NCI-H1048 (cell line): ENCODE results near the gene NPIPB13.
"Not testable (repeated sequence)": the region's sequence is repeated elsewhere in the genome, so short reads cannot be mapped to it uniquely, and the experiment has no call there.

ENCODE experiments used
- DNase-seq: peaks from one replicate; lab custom pipeline; 2025; lab: John Stamatoyannopoulos, UW

Gene NPIPB13

DNA sequence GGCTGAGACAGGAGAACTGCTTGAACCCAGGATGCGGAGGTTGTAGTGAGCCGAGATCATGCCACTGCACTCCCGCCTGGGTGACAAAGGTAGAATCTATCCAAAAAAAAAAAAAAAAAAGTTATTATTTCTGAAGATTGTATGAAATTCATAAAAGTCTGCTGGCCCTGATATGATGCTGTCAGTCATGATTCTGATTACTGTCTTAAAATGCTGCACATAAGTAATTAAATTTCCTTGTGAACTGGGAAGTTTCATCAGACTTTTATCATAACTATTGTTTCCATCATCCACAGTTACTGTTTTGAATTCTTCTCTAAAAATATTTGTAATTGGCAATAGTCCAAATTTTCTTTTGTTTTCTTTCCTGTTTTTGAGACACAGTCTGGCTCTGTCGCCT lies at the start of gene NPIPB13:
TSS of gene NPIPB13 (minus strand) at position 101 of the 400 bp plus-strand sequence. CDS start 2,906 bp downstream, outside the sequence.
- not testable (repeated sequence) for DNase-seq

GRCh38 chr16:30282357-30282756 lies 34.1 kb upstream of the NPIPB13 start:
- DNase-seq: not testable (repeated sequence)

- DNase-seq: not testable (repeated sequence)
Measured at GRCh38 chr16:30278523-30278922, 30.2 kb upstream of the NPIPB13 start.

- not testable (repeated sequence) for DNase-seq
Measured at GRCh38 chr16:30217082-30217481, 31.2 kb downstream of the NPIPB13 start.

GRCh38 chr16:30211414-30211813 lies 36.9 kb downstream of the NPIPB13 start:
- DNase-seq: not testable (repeated sequence)

DNA sequence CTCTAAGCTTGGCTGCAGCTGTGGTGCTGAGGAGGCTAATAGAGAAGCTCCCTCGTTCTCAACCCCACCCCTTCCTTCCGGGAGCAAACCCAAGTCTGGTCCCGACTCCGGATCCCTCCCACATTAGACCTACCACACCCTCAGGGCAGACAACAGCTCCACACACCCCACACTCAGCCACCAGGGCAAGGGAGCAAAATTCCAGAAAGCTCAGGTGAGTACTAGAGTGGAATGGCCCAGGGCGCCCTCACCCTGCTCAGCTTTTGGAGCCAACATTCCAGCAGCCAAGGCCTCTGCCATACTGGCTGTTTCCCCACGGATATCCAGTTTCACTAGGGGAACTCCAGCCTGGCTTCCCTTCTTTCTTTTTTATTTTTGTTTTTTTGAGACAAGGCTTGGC lies 39.2 kb downstream of the NPIPB13 start:
- not testable (repeated sequence) for DNase-seq

GRCh38 chr16:30207063-30207704 lies 41.1 kb downstream of the NPIPB13 start:
- not testable (repeated sequence) for DNase-seq

DNA sequence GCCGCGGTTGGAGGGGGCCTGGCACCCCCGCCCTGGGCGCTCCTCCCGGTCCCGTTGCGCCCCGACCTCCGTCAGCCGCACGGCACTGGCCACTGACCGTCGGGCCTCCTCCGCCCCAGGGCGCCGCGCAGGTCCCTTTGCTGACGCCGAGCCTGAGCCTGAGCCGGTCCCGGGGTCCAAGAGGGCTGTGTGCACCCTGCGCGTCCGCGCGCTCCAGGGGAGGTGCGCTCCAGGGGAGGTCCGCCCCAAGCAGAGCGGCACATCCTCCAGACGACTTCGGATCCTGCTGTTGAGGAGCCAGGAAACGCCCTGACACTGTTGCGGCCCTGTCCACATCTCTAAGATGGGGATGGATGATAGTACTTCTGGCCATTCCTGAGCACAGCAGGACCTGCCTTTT lies 42.0 kb downstream of the NPIPB13 start:
- DNase-seq: not testable (repeated sequence)

GRCh38 chr16:30205541-30206236 lies 42.6 kb downstream of the NPIPB13 start:
- DNase-seq: not testable (repeated sequence)

DNA sequence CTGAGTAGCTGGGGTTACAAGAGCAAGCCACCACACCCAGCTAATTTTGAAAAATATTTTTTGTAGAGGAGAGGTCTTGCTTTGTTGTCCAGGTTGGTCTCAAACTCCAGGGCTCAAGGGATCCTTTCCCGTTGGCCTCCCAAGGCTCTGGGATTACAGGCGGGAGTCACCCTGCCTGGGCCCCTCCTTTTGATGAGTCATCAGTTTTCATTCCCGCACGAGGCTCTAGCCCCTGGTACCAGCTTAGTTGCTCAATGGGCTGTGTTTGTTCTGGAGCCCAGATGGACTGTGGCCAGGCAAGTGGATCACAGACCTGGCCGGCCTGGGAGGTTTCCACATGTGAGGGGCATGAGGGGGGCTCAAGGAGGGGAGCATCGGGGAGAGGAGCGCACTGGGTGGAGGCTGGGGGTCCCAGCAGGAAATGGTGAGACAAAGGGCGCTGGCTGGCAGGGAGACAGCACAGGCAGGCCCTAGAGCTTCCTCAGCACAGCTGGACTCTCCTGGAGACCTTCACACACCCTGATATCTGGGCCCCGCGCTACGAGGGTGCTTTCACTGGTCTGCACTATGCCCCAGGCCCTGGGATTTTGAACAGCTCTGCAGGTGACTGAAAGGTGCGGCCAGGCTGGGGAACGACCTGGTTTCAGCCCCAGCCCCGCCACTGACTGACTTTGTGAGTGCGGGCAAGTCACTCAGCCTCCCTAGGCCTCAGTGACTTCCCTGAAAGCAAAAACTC lies 48.5 kb downstream of the NPIPB13 start:
- not testable (repeated sequence) for DNase-seq

DNA sequence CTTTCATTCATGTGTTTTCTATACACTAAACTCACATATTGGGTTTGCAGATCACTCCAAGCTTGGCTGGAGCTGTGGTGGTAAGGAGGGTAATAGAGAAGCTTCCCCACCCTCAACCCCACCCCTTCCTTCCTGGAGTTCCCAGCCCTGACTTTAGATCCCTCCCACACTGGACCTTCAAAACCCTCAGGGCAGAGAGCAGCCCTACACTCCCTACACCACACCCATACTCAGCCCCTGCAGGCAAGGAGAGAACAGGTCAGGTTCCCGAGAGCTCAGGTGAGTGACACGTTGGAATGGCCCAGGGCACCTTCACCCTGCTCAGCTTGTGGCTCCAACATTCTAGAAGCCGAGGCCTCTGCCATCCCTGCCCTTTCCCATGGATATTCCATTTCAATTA lies 49.2 kb downstream of the NPIPB13 start, which contains the start of gene SULT1A3:
TSS of gene SULT1A3 (plus strand) at position 207 of the 400 bp plus-strand sequence. CDS start 1,474 bp downstream, outside the sequence.
- not testable (repeated sequence) for DNase-seq
